Endodermal cell (in vitro differentiated cells): ENCODE results near the gene PGRMC1. TPM values are rescaled to one million over a fixed set of nuclear protein-coding genes. Genes with fewer than 3 reads are reported as not detected.

ENCODE experiments used
- DNase-seq: peaks from one replicate; pipeline ENCODE4 v3.0.0-alpha.2; 2017
- H3K27ac ChIP-seq: 2 replicates; pipeline ENCODE4 v1.5.1; 2013; ENCODE audit warnings: mild to moderate bottlenecking, low read depth, low read length, moderate library complexity
- H3K27me3 ChIP-seq: 2 replicates; pipeline ENCODE4 v1.6.1; 2013; ENCODE audit warnings: mild to moderate bottlenecking, low read length, moderate library complexity; ENCODE audit not compliant: insufficient read depth, control insufficient read depth, poor library complexity, severe bottlenecking
- H3K36me3 ChIP-seq: 2 replicates; pipeline ENCODE4 v1.7.0; 2013; ENCODE audit warnings: mild to moderate bottlenecking, low read length, moderate library complexity; ENCODE audit not compliant: control insufficient read depth, insufficient read depth
- H3K4me1 ChIP-seq: one replicate; pipeline ENCODE4 v1.7.0; 2013; ENCODE audit warnings: low read length; ENCODE audit not compliant: control insufficient read depth, insufficient read depth
- H3K4me3 ChIP-seq: 2 replicates; pipeline ENCODE4 v1.5.1; 2013; ENCODE audit warnings: mild to moderate bottlenecking, low read length, moderate library complexity
- H3K9ac ChIP-seq: 2 replicates; pipeline ENCODE4 v1.6.1; 2013; ENCODE audit warnings: mild to moderate bottlenecking, low read length, moderate library complexity; ENCODE audit not compliant: poor library complexity, severe bottlenecking; ENCODE audit errors: extremely low read depth
- H3K9me3 ChIP-seq: 2 replicates; pipeline ENCODE4 v1.6.1; 2013; ENCODE audit warnings: mild to moderate bottlenecking, low read length, moderate library complexity; ENCODE audit not compliant: control insufficient read depth
- H3K27ac Mint-ChIP-seq: 2 replicates; pipeline ENCODE4 v1.8.0; 2020; ENCODE audit warnings: mixed read lengths
- H3K27me3 Mint-ChIP-seq: 2 replicates; pipeline ENCODE4 v1.8.0; 2021; ENCODE audit warnings: mild to moderate bottlenecking, mixed read lengths; ENCODE audit not compliant: insufficient read depth
- H3K36me3 Mint-ChIP-seq: 2 replicates; pipeline ENCODE4 v1.8.0; 2020; ENCODE audit warnings: low read depth, mixed read lengths
- H3K4me1 Mint-ChIP-seq: 2 replicates; pipeline ENCODE4 v1.8.0; 2020; ENCODE audit warnings: mixed read lengths
- H3K4me3 Mint-ChIP-seq: 2 replicates; pipeline ENCODE4 v1.8.0; 2020; ENCODE audit warnings: mild to moderate bottlenecking, moderate library complexity, mixed read lengths
- H3K9me3 Mint-ChIP-seq: 2 replicates; pipeline ENCODE4 v1.8.0; 2020; ENCODE audit warnings: mild to moderate bottlenecking, mixed read lengths
- WGBS, 2 experiments: methylation state at CpG; one replicate each; pipeline versions ENCODE4 v1.1.5 to v1.1.7; 2013; ENCODE audit warnings: missing lambda C conversion rate in 2 of 2, mixed read lengths in 1 of 2; ENCODE audit not compliant: insufficient coverage in 1 of 2, insufficient read length in 1 of 2; 5-methylcytosine and 5-hydroxymethylcytosine counted together
- total RNA-seq, 2 donors: library from RNA; stranded (reverse); fragmentation: NEBNext Ultra II Directional in 1 of 2; extraction: Animal tissue kit (Norgen Biotek cat#: 25700) in 1 of 2; gene quantifications; 2 replicates in 1 of 2; 3 replicates in 1 of 2; pipeline ENCODE4 v1.2.1, GENCODE V29; 2021
- TF ChIP-seq, protein P1 (sequence below): fragments of 200-600 bp; sonication (generic); conservative IDR thresholded peaks from 2 replicates; pipeline ENCODE4 v1.5.0; 2021; ENCODE audit warnings: antibody characterized with exemption, mild to moderate bottlenecking

PGRMC1 gene
- total RNA-seq, 2 donors from 2014 or later = 108 to 115 TPM

GRCh38 chrX:119211649-119212014 is 24.5 kb upstream of the PGRMC1 start:
- H3K36me3 Mint-ChIP-seq = no peaks in the 10 kb centered on the region
- Histone ChIP-seq H3K4me3 (no peak overlapping the region), H3K36me3 (no peaks in the 10 kb centered on the region), H3K4me1 (no peaks in the 10 kb centered on the region), H3K27me3 (no peaks in the 10 kb centered on the region), H3K9ac (no peak overlapping the region), H3K27ac (no peak overlapping the region), H3K9me3 (no peaks in the 10 kb centered on the region)
- H3K27me3 Mint-ChIP-seq = peaks cover 2% of the 10 kb centered on the region
- no peak overlapping the region for H3K4me3 Mint-ChIP-seq
- peaks cover 3% of the 10 kb centered on the region for H3K4me1 Mint-ChIP-seq
- no peak overlapping the region for H3K27ac Mint-ChIP-seq
- TF ChIP-seq, protein P1, sequence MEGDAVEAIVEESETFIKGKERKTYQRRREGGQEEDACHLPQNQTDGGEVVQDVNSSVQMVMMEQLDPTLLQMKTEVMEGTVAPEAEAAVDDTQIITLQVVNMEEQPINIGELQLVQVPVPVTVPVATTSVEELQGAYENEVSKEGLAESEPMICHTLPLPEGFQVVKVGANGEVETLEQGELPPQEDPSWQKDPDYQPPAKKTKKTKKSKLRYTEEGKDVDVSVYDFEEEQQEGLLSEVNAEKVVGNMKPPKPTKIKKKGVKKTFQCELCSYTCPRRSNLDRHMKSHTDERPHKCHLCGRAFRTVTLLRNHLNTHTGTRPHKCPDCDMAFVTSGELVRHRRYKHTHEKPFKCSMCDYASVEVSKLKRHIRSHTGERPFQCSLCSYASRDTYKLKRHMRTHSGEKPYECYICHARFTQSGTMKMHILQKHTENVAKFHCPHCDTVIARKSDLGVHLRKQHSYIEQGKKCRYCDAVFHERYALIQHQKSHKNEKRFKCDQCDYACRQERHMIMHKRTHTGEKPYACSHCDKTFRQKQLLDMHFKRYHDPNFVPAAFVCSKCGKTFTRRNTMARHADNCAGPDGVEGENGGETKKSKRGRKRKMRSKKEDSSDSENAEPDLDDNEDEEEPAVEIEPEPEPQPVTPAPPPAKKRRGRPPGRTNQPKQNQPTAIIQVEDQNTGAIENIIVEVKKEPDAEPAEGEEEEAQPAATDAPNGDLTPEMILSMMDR = no peak
- DNase-seq = no peak
- H3K9me3 Mint-ChIP-seq = peaks cover 58% of the 10 kb centered on the region
- 100% methylated on average over 1 of the region's 1 CpG for WGBS, 2 experiments

GRCh38 chrX:119218198-119218597 is 17.9 kb upstream of the PGRMC1 start:
- WGBS, 2 experiments = 100% methylated on average over 2 of the region's 4 CpGs; no CpG with 5 or more reads in 1 of the 2 experiments
- no peak overlapping the region for H3K4me3 ChIP-seq
- H3K9me3 ChIP-seq = no peaks in the 10 kb centered on the region
- no peaks in the 10 kb centered on the region for H3K27me3 ChIP-seq
- no peaks in the 10 kb centered on the region for H3K36me3 ChIP-seq
- peaks cover 42% of the 10 kb centered on the region for H3K9me3 Mint-ChIP-seq
- no peak overlapping the region for H3K4me3 Mint-ChIP-seq
- TF ChIP-seq, protein P1 = peak; percentile 62
- DNase-seq = no peak
- no peak overlapping the region for H3K27ac Mint-ChIP-seq
- no peaks in the 10 kb centered on the region for H3K4me1 ChIP-seq
- no peak overlapping the region for H3K27ac ChIP-seq
- no peaks in the 10 kb centered on the region for H3K27me3 Mint-ChIP-seq
- no peaks in the 10 kb centered on the region for H3K36me3 Mint-ChIP-seq
- peaks cover 3% of the 10 kb centered on the region for H3K4me1 Mint-ChIP-seq
- H3K9ac ChIP-seq = no peak overlapping the region

DNA sequence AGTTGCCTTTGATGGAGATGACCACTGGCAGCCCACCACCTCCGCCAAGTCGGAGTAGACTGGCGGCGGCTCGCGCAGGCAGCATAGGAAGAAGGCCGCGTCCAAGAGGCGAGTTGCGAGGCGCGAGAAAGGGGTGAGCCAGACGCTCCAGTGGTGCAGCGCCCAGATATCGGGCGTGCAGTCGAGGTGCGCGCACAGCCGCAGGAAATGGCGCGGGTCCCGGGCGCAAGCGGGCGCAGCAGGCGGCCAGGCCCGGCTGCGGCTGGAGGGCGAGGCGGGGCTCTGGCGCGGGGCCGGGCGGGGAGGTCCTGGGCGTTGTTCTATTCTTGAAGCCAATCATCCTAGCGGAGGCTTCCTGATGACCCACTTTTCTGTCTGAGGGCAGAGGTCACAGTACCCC is 13.2 kb upstream of the PGRMC1 start:
- WGBS, 2 experiments = 97 to 99% methylated on average over 15 to 37 of the region's 37 CpGs
- DNase-seq = no peak
- TF ChIP-seq, protein P1 = no peak

More for the DNA sequence above, 13.2 kb upstream of the PGRMC1 start:
- no peaks in the 10 kb centered on the region for H3K36me3 Mint-ChIP-seq
- peaks cover 50% of the 10 kb centered on the region for H3K9me3 Mint-ChIP-seq
- Histone ChIP-seq H3K9me3 (no peaks in the 10 kb centered on the region), H3K36me3 (no peaks in the 10 kb centered on the region), H3K4me1 (no peaks in the 10 kb centered on the region), H3K27ac (no peak overlapping the region), H3K9ac (no peak overlapping the region), H3K27me3 (no peaks in the 10 kb centered on the region), H3K4me3 (no peak overlapping the region)
- H3K27ac Mint-ChIP-seq = no peak overlapping the region
- peaks cover 2% of the 10 kb centered on the region for H3K27me3 Mint-ChIP-seq
- no peaks in the 10 kb centered on the region for H3K4me1 Mint-ChIP-seq
- H3K4me3 Mint-ChIP-seq = no peak overlapping the region
